GM12865 (cell line): ENCODE results near the gene POLR2C.

Experiments used
- DNase-seq: peaks from one replicate; pipeline ENCODE4 v3.0.0; 2010; ENCODE audit warnings: low read depth
- H3K4me3 ChIP-seq: 2 replicates; pipeline ENCODE4 v1.5.1; 2011; ENCODE audit warnings: mild to moderate bottlenecking, low read depth, low read length, control low read depth
- CTCF ChIP-seq: IDR thresholded peaks from 2 replicates; pipeline ENCODE4 v1.5.1; 2011; ENCODE audit warnings: low read length, control low read depth, low read depth, inconsistent platforms; ENCODE audit not compliant: insufficient read depth; ENCODE audit errors: missing control alignments

Gene POLR2C

GRCh38 chr16:57508035-57508425, 45.6 kb downstream of the POLR2C start:
- DNase-seq: no peak
- no peak for TF ChIP-seq CTCF
- no peak overlapping the region for H3K4me3 ChIP-seq

DNA sequence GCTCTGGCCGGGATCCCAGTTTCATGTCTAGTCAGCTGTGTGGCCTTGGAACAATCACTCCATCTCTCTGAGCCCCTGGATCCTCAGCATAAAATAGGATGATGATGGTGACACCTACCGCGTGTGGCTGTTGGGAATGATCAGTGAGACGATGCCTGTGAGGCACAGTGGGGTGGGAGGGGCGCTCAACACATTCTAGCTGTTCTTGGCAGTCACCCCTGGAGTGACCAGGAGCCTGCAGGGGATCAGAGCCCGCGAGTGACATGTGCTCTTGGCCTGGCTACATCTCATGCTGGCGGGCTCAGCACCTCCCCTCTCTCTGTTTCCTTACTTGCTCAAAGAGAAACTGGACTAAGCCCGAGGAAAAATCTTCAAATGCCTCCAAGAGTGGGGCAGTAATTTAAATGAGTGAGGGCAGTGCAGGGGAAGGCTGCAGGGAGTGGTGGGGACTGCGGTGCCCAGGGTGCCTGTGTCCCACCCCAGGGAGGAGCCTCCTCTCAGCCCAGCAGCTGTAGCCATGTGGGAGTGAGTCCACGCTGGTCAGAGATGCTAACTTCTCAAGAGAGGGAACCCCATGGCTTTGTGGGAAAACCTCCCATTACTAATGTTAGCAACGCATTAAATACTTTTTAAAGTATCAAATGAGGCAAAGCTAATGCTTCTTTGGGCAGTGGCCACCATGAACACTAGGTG, 46.9 kb downstream of the POLR2C start:
- TF ChIP-seq CTCF: no peak
- no peak overlapping the region for H3K4me3 ChIP-seq
- no peak for DNase-seq

DNA sequence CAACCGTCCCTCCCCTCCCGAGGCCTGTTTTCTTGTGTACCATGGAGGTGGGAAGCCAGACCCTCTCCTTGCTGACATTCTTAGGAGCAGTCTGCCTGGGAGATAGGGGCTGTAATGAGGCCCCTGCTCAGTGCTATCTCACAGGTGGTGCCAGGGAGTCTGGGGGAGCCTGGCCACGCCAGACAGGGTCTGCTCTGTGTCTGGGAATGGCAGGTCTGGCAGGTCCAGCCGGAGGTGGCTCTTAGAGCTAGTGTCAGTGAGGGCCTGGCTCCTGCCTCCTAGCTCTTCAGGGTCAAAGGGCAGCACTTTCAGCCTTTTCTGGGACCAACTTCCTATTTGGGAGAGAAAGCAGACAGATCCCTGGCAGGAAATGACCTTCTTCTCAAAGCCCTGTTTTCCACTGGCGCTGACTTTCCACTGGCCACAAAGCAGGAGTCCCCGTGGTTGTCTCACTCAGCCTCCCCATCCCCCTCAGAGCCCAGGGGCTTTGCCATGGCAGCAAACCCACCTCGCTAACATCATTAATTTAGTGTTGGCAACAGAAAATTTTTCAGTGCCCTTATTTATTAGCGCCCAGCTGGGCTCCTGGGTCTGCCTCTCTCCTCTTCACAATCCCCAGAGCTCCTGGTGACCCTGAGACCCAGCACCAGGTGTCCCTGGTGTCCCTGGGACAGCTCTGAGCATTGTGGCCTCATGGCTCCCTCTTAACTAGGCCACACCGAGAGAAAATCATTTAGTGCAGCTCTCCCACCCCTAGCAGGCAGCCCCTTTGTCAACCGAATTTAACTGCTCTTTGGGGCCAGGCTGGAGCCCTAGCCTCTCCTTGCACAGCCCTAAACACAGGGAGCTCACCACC, 47.8 kb downstream of the POLR2C start:
- DNase-seq: no peak
- no peak for TF ChIP-seq CTCF

GRCh38 chr16:57512296-57513001, 50.0 kb downstream of the POLR2C start:
- no peak for TF ChIP-seq CTCF
- no peak for DNase-seq

More for the DNA sequence above, 47.8 kb downstream of the POLR2C start:
- H3K4me3 ChIP-seq: no peak overlapping the region

GRCh38 chr16:57513371-57514102, 51.1 kb downstream of the POLR2C start:
- TF ChIP-seq CTCF: no peak
- DNase-seq: no peak
- H3K4me3 ChIP-seq: no peak overlapping the region

More at GRCh38 chr16:57512296-57513001, 50.0 kb downstream of the POLR2C start:
- H3K4me3 ChIP-seq: no peak overlapping the region

DNA sequence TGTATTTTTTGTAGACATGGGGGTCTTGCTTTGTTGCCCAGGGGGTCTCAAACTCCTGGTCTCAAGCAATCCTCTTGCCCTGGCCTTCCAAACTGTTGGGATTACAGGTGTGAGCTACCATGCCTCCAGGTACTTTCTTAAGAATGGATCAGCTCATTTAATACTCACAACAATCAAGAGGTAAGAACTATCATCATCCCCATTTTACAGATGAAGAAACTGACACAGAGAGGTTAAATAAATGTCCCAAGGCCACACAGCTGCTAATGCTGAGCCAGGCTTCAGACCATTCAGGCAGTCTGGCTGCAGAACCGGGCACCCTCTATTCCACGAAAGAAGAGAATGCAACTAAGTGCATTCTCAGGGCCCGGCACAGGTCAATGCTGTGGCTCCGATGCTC, 51.9 kb downstream of the POLR2C start:
- H3K4me3 ChIP-seq: no peak overlapping the region
- TF ChIP-seq CTCF: no peak
- no peak for DNase-seq
